Measurements from ENCODE around the gene RALGAPB.

Gene RALGAPB

GRCh38 chr20:38519426-38519825 lies 46.8 kb downstream of the RALGAPB start:
- TF ChIP-seq MYC (IDR thresholded peaks at IDR 0.05; ENCODE audit: low read depth, low read length) (no peak), POLR2A (IDR thresholded peaks at IDR 0.05; ENCODE audit: extremely low read depth, insufficient read length) (no peak)
- H3K4me3 ChIP-seq (ENCODE audit: low read depth, low read length) = no peak overlapping the region
- DNase-seq (ENCODE audit: low read depth) = no peak

DNA sequence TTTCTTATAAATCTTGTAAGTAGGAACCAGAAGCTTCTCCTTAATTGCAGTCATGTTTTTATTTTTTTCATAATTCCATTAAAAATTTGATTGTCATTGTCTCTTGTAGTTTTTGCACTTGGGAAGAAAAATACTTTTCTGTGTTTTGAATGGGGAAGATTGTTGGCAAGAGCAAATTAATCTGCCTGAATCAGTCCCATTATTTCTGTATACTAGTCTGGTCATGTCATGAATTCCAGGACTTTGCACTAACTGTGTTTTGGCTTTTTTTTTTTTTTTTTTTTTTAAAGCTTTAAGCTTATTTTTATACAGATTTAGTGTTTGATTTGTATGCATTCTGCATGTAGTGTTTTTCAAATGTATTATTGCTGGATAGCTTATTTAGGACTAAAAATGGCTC lies 47.6 kb downstream of the RALGAPB start:
- no peak overlapping the region for H3K4me3 ChIP-seq (ENCODE audit: low read depth, low read length)
- TF ChIP-seq MYC (IDR thresholded peaks at IDR 0.05; ENCODE audit: low read depth, low read length) (no peak), CTCF (IDR thresholded peaks at IDR 0.05; ENCODE audit: low read depth, low read length) (no peak), POLR2A (IDR thresholded peaks at IDR 0.05; ENCODE audit: extremely low read depth, insufficient read length) (no peak)
- TF ChIP-seq, protein P1, sequence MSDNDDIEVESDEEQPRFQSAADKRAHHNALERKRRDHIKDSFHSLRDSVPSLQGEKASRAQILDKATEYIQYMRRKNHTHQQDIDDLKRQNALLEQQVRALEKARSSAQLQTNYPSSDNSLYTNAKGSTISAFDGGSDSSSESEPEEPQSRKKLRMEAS (IDR thresholded peaks at IDR 0.05; ENCODE audit: low read depth, low read length) = no peak
- no peak for DNase-seq (ENCODE audit: low read depth)

DNA sequence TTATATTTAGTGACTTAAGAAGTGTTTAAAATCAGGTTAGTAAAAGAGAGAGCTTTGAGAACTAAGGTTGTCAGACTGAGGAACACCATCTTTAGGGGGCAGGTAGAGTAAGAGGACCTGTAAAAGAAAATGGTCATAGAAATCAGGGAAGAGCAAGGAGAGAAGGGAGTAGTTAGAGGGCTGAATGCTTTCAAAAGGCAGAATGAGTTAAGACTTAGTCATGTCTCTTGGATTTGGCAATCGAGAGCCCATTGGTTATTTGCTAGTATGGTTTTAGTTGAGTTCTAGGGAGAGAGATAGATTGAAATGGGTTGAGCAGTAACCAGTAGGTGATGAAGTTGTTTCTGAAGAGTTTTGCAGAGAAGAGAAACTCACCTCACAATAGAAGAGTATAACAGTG lies 51.1 kb downstream of the RALGAPB start:
- TF ChIP-seq POLR2A (IDR thresholded peaks at IDR 0.05; ENCODE audit: extremely low read depth, insufficient read length) = no peak
- TF ChIP-seq CTCF (IDR thresholded peaks at IDR 0.05; ENCODE audit: low read depth, low read length) = no peak
- no peak for TF ChIP-seq MYC (IDR thresholded peaks at IDR 0.05; ENCODE audit: low read depth, low read length)
- TF ChIP-seq, protein P1 (IDR thresholded peaks at IDR 0.05; ENCODE audit: low read depth, low read length) = no peak
- peak; percentile 36 for DNase-seq (ENCODE audit: low read depth)
- no peak overlapping the region for H3K4me3 ChIP-seq (ENCODE audit: low read depth, low read length)

- no peak overlapping the region for H3K4me3 ChIP-seq (ENCODE audit: low read depth, low read length)
- TF ChIP-seq CTCF (IDR thresholded peaks at IDR 0.05; ENCODE audit: low read depth, low read length) (no peak), POLR2A (IDR thresholded peaks at IDR 0.05; ENCODE audit: extremely low read depth, insufficient read length) (no peak), MYC (IDR thresholded peaks at IDR 0.05; ENCODE audit: low read depth, low read length) (no peak)
- TF ChIP-seq, protein P1 (IDR thresholded peaks at IDR 0.05; ENCODE audit: low read depth, low read length) = no peak
- DNase-seq (ENCODE audit: low read depth) = no peak
Observed at GRCh38 chr20:38528167-38528566, 55.5 kb downstream of the RALGAPB start.

- DNase-seq (ENCODE audit: low read depth) = no peak
- TF ChIP-seq POLR2A (IDR thresholded peaks at IDR 0.05; ENCODE audit: extremely low read depth, insufficient read length) = no peak
- TF ChIP-seq CTCF (IDR thresholded peaks at IDR 0.05; ENCODE audit: low read depth, low read length) = no peak
- TF ChIP-seq MYC (IDR thresholded peaks at IDR 0.05; ENCODE audit: low read depth, low read length) = no peak
- TF ChIP-seq, protein P1 (IDR thresholded peaks at IDR 0.05; ENCODE audit: low read depth, low read length) = no peak
- no peak overlapping the region for H3K4me3 ChIP-seq (ENCODE audit: low read depth, low read length)
Observed at GRCh38 chr20:38531021-38531420, 58.4 kb downstream of the RALGAPB start.

DNA sequence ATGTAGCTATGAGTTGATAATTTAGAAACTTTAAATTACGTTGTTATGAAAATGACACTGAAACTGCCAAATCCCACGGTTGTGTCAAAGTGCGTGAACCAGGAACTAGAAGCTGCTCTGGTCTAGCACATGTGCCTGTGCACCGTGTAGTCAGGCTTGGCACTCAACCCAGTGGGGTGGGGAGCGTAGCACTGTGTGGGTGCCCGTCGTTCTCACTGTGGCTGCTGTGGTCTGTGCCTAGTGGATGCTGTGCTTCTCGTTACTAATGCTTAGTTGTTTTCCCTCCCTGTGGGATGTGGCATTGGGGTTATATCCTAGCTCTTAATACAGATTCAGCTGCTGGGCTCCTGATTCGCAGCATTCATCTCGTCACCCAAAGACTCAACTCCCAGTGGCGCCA lies 62.1 kb downstream of the RALGAPB start:
- TF ChIP-seq POLR2A (IDR thresholded peaks at IDR 0.05; ENCODE audit: extremely low read depth, insufficient read length) (no peak), CTCF (IDR thresholded peaks at IDR 0.05; ENCODE audit: low read depth, low read length) (no peak), MYC (IDR thresholded peaks at IDR 0.05; ENCODE audit: low read depth, low read length) (no peak)
- TF ChIP-seq, protein P1 (IDR thresholded peaks at IDR 0.05; ENCODE audit: low read depth, low read length) = no peak
- no peak overlapping the region for H3K4me3 ChIP-seq (ENCODE audit: low read depth, low read length)
- DNase-seq (ENCODE audit: low read depth) = no peak

All from NB4 (cell line).